ENCODE measurements around the gene ANP32B.

DNA sequence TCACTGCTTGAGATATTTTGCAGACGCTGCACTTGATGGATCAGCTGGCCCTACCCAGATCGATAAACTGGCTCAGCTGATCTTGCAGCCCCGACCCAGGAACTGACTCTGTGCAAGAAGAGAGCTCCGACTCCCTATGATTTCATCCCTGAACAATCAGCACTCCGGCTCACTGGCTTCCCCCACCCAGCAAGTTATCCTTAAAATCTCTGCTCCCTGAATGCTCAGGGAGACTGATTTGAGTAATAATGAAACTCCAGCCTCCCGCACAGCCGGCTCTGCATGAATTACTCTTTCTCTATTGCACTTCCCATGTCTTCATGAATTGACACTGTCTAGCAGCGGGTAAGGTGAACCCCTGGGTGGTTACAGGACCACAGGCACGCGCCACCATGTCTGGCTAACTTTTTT lies 56.5 kb downstream of the ANP32B start:
- TF ChIP-seq POLR2A (IDR thresholded peaks at IDR 0.05) = no peak
- TF ChIP-seq, protein P1, sequence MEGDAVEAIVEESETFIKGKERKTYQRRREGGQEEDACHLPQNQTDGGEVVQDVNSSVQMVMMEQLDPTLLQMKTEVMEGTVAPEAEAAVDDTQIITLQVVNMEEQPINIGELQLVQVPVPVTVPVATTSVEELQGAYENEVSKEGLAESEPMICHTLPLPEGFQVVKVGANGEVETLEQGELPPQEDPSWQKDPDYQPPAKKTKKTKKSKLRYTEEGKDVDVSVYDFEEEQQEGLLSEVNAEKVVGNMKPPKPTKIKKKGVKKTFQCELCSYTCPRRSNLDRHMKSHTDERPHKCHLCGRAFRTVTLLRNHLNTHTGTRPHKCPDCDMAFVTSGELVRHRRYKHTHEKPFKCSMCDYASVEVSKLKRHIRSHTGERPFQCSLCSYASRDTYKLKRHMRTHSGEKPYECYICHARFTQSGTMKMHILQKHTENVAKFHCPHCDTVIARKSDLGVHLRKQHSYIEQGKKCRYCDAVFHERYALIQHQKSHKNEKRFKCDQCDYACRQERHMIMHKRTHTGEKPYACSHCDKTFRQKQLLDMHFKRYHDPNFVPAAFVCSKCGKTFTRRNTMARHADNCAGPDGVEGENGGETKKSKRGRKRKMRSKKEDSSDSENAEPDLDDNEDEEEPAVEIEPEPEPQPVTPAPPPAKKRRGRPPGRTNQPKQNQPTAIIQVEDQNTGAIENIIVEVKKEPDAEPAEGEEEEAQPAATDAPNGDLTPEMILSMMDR (IDR thresholded peaks at IDR 0.05) = no peak
- TF ChIP-seq EP300 (IDR thresholded peaks at IDR 0.05) = no peak

Measured in sigmoid colon (tissue), 4 donors.